Ectodermal cell (in vitro differentiated cells): Measurements from ENCODE around the gene RNF167.

Experiments used
- H3K27ac ChIP-seq: 2 replicates; pipeline ENCODE4 v1.7.0; 2013; ENCODE audit warnings: mild to moderate bottlenecking, low read depth, low read length; ENCODE audit not compliant: insufficient read depth, poor library complexity, severe bottlenecking
- H3K27me3 ChIP-seq: 2 replicates; pipeline ENCODE4 v1.7.0; 2013; ENCODE audit warnings: mild to moderate bottlenecking, low read length; ENCODE audit not compliant: insufficient read depth, control insufficient read depth, poor library complexity, severe bottlenecking
- H3K36me3 ChIP-seq: one replicate; pipeline ENCODE4 v1.7.0; 2013; ENCODE audit warnings: low read length; ENCODE audit not compliant: control insufficient read depth, insufficient read depth
- H3K4me1 ChIP-seq: one replicate; pipeline ENCODE4 v1.7.0; 2013; ENCODE audit warnings: low read length; ENCODE audit not compliant: control insufficient read depth, insufficient read depth
- H3K4me3 ChIP-seq: 2 replicates; pipeline ENCODE4 v1.7.0; 2013; ENCODE audit warnings: low read depth, low read length, control low read depth; ENCODE audit not compliant: insufficient read depth
- H3K9me3 ChIP-seq: 2 replicates; pipeline ENCODE4 v1.7.0; 2013; ENCODE audit warnings: mild to moderate bottlenecking, low read length, moderate library complexity; ENCODE audit not compliant: control insufficient read depth
- WGBS, 2 experiments: methylation state at CpG; one replicate each; pipeline ENCODE4 v1.1.7; 2013; ENCODE audit warnings: missing lambda C conversion rate in 2 of 2; 5-methylcytosine and 5-hydroxymethylcytosine counted together

RNF167 gene

DNA sequence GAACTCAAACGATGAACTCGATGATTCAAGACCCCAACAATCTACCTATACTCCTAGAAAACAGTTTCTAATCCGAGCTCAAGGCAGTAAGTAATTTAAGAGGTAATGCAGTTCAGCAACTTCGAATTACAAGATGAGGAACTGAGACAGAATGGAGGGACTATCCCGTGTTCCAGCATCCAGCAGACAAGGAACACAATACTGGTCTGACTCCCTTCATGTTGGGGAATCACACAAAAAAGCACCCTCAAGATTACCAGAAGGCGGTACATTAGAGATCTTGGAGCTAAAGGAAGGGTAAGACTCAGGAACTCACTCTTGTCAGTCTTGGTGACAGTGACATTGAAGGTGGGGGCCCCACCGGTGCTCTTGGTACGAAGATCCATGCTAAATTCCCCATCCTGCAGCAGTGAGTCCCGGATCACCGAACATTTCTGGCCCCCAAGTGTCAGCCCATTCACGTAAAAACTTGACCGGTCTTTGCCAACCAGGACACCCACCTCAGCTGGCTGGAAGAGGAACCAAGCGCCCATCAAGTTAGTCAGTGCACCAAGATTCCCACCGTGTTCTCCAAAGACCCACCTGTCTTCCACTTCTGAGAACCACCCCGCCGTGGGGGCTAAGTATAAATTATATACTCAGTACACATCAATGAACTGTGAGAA, 6.4 kb downstream of the RNF167 start:
- Histone ChIP-seq H3K4me1 (peaks cover 15% of the 10 kb centered on the region), H3K36me3 (peaks cover 29% of the 10 kb centered on the region), H3K27ac (no peak overlapping the region), H3K9me3 (no peaks in the 10 kb centered on the region), H3K27me3 (no peaks in the 10 kb centered on the region), H3K4me3 (peak overlapping the region; percentile 97)
- 59 to 65% methylated on average over 14 to 16 of the region's 16 CpGs for WGBS, 2 experiments

DNA sequence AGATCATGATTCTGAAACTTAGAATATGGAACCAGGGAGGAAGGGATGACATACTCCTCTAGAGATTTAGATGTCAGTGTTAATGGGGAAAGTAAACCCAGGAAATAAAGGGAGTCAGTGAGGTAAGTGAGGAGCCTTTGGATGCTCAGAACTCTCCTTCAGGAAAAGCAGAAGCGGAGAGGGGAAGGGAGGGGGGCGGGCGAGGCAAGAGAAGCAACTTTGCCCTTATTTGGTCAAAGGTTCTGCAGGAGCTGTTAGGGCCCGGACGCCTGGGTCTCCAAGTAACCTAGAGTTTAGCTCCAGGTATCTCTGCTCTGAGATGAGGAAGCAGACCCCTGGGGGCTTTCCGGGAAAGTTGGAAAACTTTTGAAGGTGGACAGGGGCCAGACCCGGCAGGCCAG, 6.9 kb downstream of the RNF167 start:
- Histone ChIP-seq H3K27ac (no peak overlapping the region), H3K9me3 (no peaks in the 10 kb centered on the region), H3K27me3 (no peaks in the 10 kb centered on the region), H3K4me3 (peak overlapping the region; percentile 97), H3K4me1 (peaks cover 20% of the 10 kb centered on the region), H3K36me3 (peaks cover 29% of the 10 kb centered on the region)
- WGBS, 2 experiments: 2 to 3% methylated on average over 7 of the region's 7 CpGs

DNA sequence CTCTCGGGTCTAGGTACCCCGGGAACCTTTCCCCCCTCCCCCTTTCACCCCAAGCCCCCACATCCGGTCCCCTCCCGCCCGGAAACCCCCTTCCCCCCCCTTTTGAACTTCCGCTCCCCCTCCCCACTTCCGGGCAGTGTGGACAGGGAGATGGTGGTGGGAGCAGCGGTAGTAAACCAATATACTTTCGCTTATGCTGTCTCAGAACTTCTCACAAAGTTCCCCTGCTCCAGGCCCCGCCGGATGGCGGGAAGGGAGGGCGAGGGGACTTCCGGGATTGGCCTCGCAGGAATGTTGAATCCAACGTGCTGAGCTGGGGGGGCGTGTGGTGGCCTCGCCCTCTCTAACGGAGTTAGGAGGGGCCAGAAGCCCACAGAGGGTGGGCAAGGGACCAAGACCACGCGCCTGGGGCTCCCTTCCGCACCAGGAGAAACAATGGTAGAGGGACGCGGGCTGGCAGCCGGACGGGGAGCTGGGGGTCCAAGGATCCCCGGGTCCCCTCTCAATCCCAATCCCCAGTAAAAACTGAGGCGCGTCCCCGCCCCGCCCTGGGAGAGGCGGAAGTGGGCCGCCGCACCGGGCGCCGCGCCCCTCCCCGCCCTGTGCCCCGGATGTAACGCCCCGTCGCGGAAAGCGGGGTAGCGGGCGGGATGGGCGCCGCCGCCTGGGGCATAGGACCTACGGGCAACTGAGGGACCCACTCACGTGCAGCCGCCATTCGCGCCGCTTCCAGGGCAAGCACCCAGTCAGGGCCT, 7.5 kb downstream of the RNF167 start:
- Histone ChIP-seq H3K27me3 (no peaks in the 10 kb centered on the region), H3K9me3 (no peaks in the 10 kb centered on the region), H3K27ac (peak overlapping the region; percentile 91), H3K4me3 (peak overlapping the region; percentile 97), H3K4me1 (peaks cover 23% of the 10 kb centered on the region), H3K36me3 (peaks cover 23% of the 10 kb centered on the region)
- WGBS, 2 experiments: 0% methylated on average over 51 of the region's 56 CpGs

DNA sequence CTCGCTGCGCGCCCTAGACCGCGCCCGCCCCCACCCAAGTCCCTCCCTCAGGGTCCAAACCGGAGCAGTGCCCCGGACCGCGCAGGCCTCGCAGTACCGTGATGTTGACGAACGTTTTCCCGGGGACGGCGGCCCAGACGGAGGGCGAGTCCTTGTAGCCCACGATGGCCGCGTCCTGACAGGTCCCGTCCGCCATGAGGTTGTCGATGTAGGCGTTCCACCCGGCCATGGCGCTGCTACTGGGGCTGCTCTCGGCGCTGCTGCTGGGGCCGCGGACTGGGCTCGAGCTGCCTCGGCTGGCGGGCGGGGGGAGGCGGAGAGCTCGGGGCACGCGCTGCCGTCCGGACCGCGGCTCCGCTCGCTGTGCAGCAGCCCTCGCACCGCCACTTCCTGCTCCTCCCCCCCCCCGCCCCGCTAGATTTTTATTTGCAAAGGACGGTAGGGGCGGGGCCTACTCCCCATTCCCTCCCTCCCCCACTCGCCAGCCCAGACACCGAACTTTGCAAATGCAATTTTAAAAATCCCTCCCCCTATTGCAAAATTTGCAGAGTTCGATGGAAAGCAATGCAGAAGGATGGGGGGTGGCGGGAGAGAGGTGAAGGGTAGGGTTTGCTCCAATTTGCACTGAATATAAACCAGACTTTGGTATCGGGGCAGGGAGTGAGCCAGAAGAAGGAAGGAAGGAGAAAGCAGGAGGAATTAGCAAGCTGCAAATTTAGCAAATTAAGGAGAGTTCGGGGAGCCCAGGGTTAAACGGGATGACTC, 8.3 kb downstream of the RNF167 start, which contains the start of gene PFN1:
TSS of gene PFN1 (minus strand) at position 365 of the 765 bp plus-strand sequence. CDS start at position 229, 136 bp downstream.
- peaks cover 15% of the 10 kb centered on the region for H3K36me3 ChIP-seq
- WGBS, 2 experiments: 0% methylated on average over 53 of the region's 59 CpGs
- peak within 1 kb of the TSS; percentile 97 for H3K4me3 ChIP-seq
- no peaks in the 10 kb centered on the region for H3K27me3 ChIP-seq
- no peaks in the 10 kb centered on the region for H3K9me3 ChIP-seq
- H3K4me1 ChIP-seq: peaks cover 23% of the 10 kb centered on the region
- H3K27ac ChIP-seq: peak within 1 kb of the TSS; percentile 91

GRCh38 chr17:4948931-4949320, 8.9 kb downstream of the RNF167 start:
- peak overlapping the region; percentile 97 for H3K4me3 ChIP-seq
- H3K9me3 ChIP-seq: no peaks in the 10 kb centered on the region
- no peaks in the 10 kb centered on the region for H3K27me3 ChIP-seq
- H3K36me3 ChIP-seq: peaks cover 12% of the 10 kb centered on the region
- H3K4me1 ChIP-seq: peaks cover 25% of the 10 kb centered on the region
- peak overlapping the region; percentile 91 for H3K27ac ChIP-seq
- 0% methylated on average over 40 of the region's 40 CpGs for WGBS, 2 experiments

DNA sequence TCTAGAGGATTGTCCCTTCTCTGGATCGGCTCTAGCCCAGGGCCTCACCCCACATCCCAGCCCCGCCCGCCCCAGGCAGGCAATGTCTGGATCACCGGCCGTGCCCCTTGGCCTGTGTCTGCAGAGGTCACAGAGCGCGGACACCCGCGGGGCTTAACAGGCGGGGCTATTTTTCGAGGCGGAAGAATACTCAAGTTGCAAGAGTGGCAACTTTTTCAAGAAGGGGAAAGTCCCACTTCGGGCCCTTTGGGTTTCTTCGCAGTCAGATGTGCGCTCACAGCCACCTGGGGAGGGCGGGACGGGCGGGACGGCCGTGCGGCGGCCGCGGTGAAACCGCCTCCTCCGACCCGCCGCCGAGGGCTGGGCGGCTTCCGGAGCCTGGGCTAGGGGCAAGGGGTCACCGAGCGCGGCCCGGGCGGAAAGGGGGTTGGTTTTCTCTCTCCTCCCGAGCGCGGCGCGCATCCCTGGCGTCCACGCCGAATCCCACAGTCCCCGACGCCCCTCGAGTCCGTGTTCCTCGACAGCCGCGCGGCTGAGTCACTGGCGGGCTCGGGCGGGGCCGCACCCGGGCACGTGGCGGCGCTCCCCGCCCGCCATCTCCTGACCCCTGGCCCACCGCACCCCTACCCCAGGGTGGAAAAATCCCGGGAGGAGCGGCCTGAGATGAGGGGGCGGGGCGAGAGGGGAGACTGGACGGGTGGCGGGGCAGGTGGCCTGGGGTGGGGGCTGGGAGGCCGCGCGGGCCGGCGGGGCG, 9.4 kb downstream of the RNF167 start:
- Histone ChIP-seq H3K27me3 (no peaks in the 10 kb centered on the region), H3K4me1 (peaks cover 25% of the 10 kb centered on the region), H3K9me3 (no peaks in the 10 kb centered on the region), H3K4me3 (peak overlapping the region; percentile 97), H3K36me3 (peaks cover 12% of the 10 kb centered on the region), H3K27ac (peak overlapping the region; percentile 91)
- 0% methylated on average over 75 of the region's 75 CpGs for WGBS, 2 experiments

DNA sequence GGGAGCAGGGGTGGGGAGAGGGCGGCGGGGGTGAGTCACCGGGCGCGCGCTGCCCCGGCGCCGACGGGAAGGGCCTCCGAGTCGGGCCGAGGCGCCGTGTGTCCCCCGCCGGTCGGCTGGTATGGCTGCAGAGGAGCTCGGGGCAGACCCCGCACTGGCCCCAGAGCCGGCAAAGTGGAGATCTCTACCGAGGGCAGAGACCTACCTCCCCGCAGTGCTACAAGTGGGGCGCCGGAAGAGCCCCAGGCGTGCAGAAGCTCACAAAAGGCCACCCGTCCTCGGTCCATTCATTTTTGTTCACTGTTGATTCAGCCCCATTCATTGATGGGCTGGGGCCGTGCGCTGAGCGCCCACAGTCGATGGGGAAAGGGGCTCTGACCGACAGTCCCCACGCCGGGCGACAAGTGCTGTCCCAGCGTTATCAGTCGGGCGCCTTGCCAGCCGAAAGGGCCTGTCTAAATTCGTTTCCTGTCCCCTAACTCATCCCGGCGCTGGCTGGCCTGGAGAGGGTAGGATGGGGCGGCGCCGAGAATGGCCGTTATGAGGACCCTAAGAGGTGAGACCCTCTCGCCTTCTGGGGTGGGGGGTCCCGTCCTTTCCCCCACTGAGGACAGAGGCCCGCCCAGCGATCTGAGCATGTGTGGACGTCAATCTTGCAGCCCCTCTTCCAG, 10.1 kb downstream of the RNF167 start:
- Histone ChIP-seq H3K9me3 (no peaks in the 10 kb centered on the region), H3K4me1 (peaks cover 25% of the 10 kb centered on the region), H3K27me3 (no peaks in the 10 kb centered on the region), H3K36me3 (peaks cover 5% of the 10 kb centered on the region), H3K27ac (peak overlapping the region; percentile 91), H3K4me3 (peak overlapping the region; percentile 97)
- 1% methylated on average over 52 of the region's 52 CpGs for WGBS, 2 experiments

DNA sequence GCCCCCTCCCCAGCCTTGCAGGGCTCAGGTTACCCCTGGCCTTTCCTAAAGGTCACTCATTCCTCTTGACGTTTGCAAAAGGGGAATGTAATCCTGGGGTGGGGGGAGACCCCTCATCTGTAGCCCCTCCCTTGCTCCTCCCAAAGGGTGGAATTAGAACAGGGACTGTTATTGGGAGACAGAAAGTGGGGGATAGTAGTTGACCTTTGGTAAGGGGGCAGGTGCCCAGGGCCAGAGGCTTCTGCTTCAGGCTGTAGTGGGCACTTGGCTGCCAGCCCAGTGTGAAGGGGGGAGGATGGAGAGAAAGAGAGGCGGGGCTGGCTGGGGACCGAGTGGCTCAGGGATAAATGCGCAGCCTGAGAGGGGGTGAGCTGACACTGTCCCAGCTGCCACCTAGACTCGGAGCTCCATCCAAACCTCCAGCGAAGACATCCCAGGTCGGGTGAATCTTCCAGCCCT, 10.7 kb downstream of the RNF167 start, which contains the start of gene ENO3:
TSS of gene ENO3 (plus strand) at position 374 of the 459 bp plus-strand sequence. CDS start 711 bp downstream, outside the sequence.
- Histone ChIP-seq H3K27ac (peak within 1 kb of the TSS; percentile 91), H3K4me1 (peaks cover 25% of the 10 kb centered on the region), H3K4me3 (peak within 1 kb of the TSS; percentile 97), H3K36me3 (no peaks in the 10 kb centered on the region), H3K9me3 (no peaks in the 10 kb centered on the region), H3K27me3 (no peaks in the 10 kb centered on the region)
- 14 to 19% methylated on average over 7 of the region's 7 CpGs for WGBS, 2 experiments

DNA sequence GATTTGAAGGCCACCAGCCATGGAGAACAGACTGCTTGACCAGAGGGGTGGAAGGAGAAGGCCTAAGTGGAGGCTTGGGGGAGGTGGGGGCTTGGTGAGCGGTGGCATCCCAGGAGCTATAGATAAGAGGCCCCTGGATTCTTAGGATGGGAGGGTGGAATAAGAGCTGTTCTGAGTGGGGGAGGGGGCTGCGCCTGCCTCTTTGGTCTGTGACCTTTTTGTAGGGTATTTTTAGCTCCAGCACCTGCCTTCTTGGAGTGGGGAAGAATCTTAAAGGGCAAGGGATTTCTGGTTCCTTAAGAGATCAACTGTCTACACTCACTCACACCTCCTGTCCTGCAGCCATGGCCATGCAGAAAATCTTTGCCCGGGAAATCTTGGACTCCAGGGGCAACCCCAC, 11.4 kb downstream of the RNF167 start:
- Histone ChIP-seq H3K27ac (no peak overlapping the region), H3K27me3 (no peaks in the 10 kb centered on the region), H3K36me3 (no peaks in the 10 kb centered on the region), H3K4me3 (peak overlapping the region; percentile 97), H3K9me3 (no peaks in the 10 kb centered on the region), H3K4me1 (peaks cover 21% of the 10 kb centered on the region)
- WGBS, 2 experiments: 76 to 78% methylated on average over 3 of the region's 3 CpGs
